GM23338 (cell line): ENCODE measurements around the gene CST11. TPM values are rescaled to one million over a fixed set of nuclear protein-coding genes. Genes with fewer than 3 reads are reported as not detected.

ENCODE experiments used
- ATAC-seq: fragments of 200-7000 bp; cut with Tn5 transposase; 3 replicates; pipeline ENCODE4 v1.9.1; 2020
- DNase-seq: peaks from one replicate; pipeline ENCODE4 v3.0.0-alpha.2; 2015; ENCODE audit warnings: low spot score
- H2AFZ ChIP-seq: fragments of 200-600 bp; sonication (generic); 2 replicates; pipeline ENCODE4 v1.8.0; 2016; ENCODE audit warnings: antibody characterized with exemption, mild to moderate bottlenecking, moderate library complexity
- H3F3A ChIP-seq: fragments of 200-600 bp; sonication (generic); replicated peaks from 2 replicates; pipeline ENCODE4 v1.8.0; 2017; ENCODE audit warnings: antibody characterized with exemption, mixed run types, low read depth
- H3K27ac ChIP-seq: fragments of 200-600 bp; sonication (generic); 2 replicates; pipeline ENCODE4 v1.6.1; 2016; ENCODE audit warnings: low read depth
- H3K27me3 ChIP-seq: fragments of 200-600 bp; sonication (generic); 2 replicates; pipeline ENCODE4 v1.8.0; 2016; ENCODE audit warnings: mild to moderate bottlenecking, mixed run types, moderate library complexity; ENCODE audit not compliant: insufficient read depth
- H3K36me3 ChIP-seq: fragments of 200-600 bp; sonication (generic); 2 replicates; pipeline ENCODE4 v1.8.0; 2016; ENCODE audit warnings: mild to moderate bottlenecking; ENCODE audit not compliant: insufficient read depth
- H3K4me1 ChIP-seq: fragments of 200-600 bp; sonication (generic); 2 replicates; pipeline ENCODE4 v1.8.0; 2016; ENCODE audit warnings: mild to moderate bottlenecking, moderate library complexity; ENCODE audit not compliant: insufficient read depth
- H3K4me2 ChIP-seq: fragments of 200-600 bp; sonication (generic); 2 replicates; pipeline ENCODE4 v1.7.1; 2017; ENCODE audit warnings: mixed run types
- H3K4me3 ChIP-seq: fragments of 200-600 bp; sonication (generic); 2 replicates; pipeline ENCODE4 v1.6.1; 2016; ENCODE audit warnings: mixed run types
- H3K79me2 ChIP-seq: fragments of 200-600 bp; sonication (generic); replicated peaks from 2 replicates; pipeline ENCODE4 v1.8.0; 2017; ENCODE audit warnings: mild to moderate bottlenecking; ENCODE audit not compliant: insufficient read depth
- H3K9me2 ChIP-seq: fragments of 200-600 bp; sonication (generic); 2 replicates; pipeline ENCODE4 v1.8.0; 2017; ENCODE audit not compliant: insufficient read depth
- H4K20me1 ChIP-seq: fragments of 200-600 bp; sonication (generic); replicated peaks from 2 replicates; pipeline ENCODE4 v1.8.0; 2017; ENCODE audit warnings: mild to moderate bottlenecking; ENCODE audit not compliant: insufficient read depth
- H3K27ac Mint-ChIP-seq: 2 replicates; pipeline ENCODE4 v1.8.0; 2020; ENCODE audit warnings: inconsistent platforms, mild to moderate bottlenecking, moderate library complexity, mixed read lengths
- H3K27me3 Mint-ChIP-seq: 3 replicates; pipeline ENCODE4 v1.8.0; 2022; ENCODE audit warnings: low read depth, mild to moderate bottlenecking, moderate library complexity, mixed read lengths, inconsistent platforms; ENCODE audit not compliant: insufficient read depth, poor library complexity
- H3K36me3 Mint-ChIP-seq: 3 replicates; pipeline ENCODE4 v1.8.0; 2021; ENCODE audit warnings: low read depth, mild to moderate bottlenecking, inconsistent platforms, moderate library complexity, mixed read lengths
- H3K4me1 Mint-ChIP-seq: 3 replicates; pipeline ENCODE4 v1.8.0; 2020; ENCODE audit warnings: mild to moderate bottlenecking, inconsistent platforms, mixed read lengths
- H3K4me3 Mint-ChIP-seq: 3 replicates; pipeline ENCODE4 v1.8.0; 2021; ENCODE audit warnings: moderate library complexity, mild to moderate bottlenecking, inconsistent platforms, mixed read lengths
- H3K9me3 Mint-ChIP-seq: 3 replicates; pipeline ENCODE4 v1.8.0; 2020; ENCODE audit warnings: moderate library complexity, mild to moderate bottlenecking, inconsistent platforms, mixed read lengths
- CREB1 ChIP-seq: fragments of 250-450 bp; sonication (Bioruptor Pico); IDR thresholded peaks from 2 replicates; pipeline ENCODE4 v1.5.0; 2020; ENCODE audit warnings: low read depth, mild to moderate bottlenecking, moderate library complexity
- EZH2phosphoT487 ChIP-seq: fragments of 200-600 bp; sonication (generic); IDR thresholded peaks from one replicate; pipeline ENCODE4 v1.8.1; 2018; ENCODE audit warnings: antibody characterized with exemption; ENCODE audit not compliant: unreplicated experiment
- NANOG ChIP-seq: IDR thresholded peaks from 2 replicates; pipeline ENCODE4 v1.6.1; 2016; ENCODE audit warnings: antibody characterized with exemption, borderline replicate concordance
- polyA plus RNA-seq: library from polyadenylated mRNA; unstranded; fragments of >200 nt; fragmentation: Nextera tagmentation; extraction: Ambion mirVana; gene quantifications from 2 replicates; pipeline ENCODE4 v1.2.1, GENCODE V29; 2016
- total RNA-seq: library from RNA; depleted of rRNA; stranded (reverse); fragments of >200 nt; shearing (Covaris generic); gene quantifications from 2 replicates; pipeline ENCODE4 v1.2.3, GENCODE V29; 2014
- TF ChIP-seq, protein P1 (sequence below): IDR thresholded peaks from one replicate; pipeline ENCODE4 v1.6.1; 2018; ENCODE audit warnings: antibody characterized with exemption; ENCODE audit not compliant: unreplicated experiment
- TF ChIP-seq, protein P2 (sequence below), 2 experiments: fragments of 200-600 bp in 1 of 2; sonication (generic) in 1 of 2; conservative IDR thresholded peaks; 2 replicates each; pipeline versions ENCODE4 v1.5.1 to v1.6.1; 2016 to 2017; ENCODE audit warnings: antibody characterized with exemption in 2 of 2, low read depth in 2 of 2, mild to moderate bottlenecking in 2 of 2, moderate library complexity in 1 of 2
- TF ChIP-seq, protein P3 (sequence below): fragments of 250-450 bp; sonication (Bioruptor Pico); IDR thresholded peaks from 2 replicates; pipeline ENCODE4 v1.5.0; 2020; ENCODE audit warnings: mild to moderate bottlenecking, moderate library complexity

CST11 gene
- total and polyA plus RNA-seq, 2 experiments from 2014 or later: not detected

DNA sequence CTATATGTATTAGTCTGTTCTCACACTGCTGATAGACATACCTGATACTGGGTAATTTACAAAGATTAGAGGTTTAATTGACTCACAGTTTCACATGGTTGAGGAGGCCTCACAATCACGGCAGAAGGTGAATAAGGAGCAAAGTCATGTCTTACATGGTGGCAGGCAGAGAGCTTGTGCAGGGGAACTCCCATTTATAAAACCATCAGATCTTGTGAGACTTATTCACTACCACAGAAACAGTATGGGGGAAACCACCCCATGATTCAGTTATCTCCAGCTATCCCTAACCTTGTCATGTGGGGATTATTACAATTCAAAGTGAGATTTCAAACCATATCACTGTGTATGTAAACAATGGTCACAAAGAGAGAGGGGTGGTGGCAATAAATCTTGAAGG is 44.9 kb upstream of the CST11 start:
- TF ChIP-seq, protein P1, sequence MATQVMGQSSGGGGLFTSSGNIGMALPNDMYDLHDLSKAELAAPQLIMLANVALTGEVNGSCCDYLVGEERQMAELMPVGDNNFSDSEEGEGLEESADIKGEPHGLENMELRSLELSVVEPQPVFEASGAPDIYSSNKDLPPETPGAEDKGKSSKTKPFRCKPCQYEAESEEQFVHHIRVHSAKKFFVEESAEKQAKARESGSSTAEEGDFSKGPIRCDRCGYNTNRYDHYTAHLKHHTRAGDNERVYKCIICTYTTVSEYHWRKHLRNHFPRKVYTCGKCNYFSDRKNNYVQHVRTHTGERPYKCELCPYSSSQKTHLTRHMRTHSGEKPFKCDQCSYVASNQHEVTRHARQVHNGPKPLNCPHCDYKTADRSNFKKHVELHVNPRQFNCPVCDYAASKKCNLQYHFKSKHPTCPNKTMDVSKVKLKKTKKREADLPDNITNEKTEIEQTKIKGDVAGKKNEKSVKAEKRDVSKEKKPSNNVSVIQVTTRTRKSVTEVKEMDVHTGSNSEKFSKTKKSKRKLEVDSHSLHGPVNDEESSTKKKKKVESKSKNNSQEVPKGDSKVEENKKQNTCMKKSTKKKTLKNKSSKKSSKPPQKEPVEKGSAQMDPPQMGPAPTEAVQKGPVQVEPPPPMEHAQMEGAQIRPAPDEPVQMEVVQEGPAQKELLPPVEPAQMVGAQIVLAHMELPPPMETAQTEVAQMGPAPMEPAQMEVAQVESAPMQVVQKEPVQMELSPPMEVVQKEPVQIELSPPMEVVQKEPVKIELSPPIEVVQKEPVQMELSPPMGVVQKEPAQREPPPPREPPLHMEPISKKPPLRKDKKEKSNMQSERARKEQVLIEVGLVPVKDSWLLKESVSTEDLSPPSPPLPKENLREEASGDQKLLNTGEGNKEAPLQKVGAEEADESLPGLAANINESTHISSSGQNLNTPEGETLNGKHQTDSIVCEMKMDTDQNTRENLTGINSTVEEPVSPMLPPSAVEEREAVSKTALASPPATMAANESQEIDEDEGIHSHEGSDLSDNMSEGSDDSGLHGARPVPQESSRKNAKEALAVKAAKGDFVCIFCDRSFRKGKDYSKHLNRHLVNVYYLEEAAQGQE: no peak
- TF ChIP-seq EZH2phosphoT487 (no peak), CREB1 (CRISPR knock-in tag) (no peak), NANOG (no peak)
- TF ChIP-seq, protein P2, sequence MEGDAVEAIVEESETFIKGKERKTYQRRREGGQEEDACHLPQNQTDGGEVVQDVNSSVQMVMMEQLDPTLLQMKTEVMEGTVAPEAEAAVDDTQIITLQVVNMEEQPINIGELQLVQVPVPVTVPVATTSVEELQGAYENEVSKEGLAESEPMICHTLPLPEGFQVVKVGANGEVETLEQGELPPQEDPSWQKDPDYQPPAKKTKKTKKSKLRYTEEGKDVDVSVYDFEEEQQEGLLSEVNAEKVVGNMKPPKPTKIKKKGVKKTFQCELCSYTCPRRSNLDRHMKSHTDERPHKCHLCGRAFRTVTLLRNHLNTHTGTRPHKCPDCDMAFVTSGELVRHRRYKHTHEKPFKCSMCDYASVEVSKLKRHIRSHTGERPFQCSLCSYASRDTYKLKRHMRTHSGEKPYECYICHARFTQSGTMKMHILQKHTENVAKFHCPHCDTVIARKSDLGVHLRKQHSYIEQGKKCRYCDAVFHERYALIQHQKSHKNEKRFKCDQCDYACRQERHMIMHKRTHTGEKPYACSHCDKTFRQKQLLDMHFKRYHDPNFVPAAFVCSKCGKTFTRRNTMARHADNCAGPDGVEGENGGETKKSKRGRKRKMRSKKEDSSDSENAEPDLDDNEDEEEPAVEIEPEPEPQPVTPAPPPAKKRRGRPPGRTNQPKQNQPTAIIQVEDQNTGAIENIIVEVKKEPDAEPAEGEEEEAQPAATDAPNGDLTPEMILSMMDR (conservative IDR thresholded peaks at IDR 0.05; ENCODE audit: low read depth in 2 of 2): no peak
- TF ChIP-seq, protein P3, sequence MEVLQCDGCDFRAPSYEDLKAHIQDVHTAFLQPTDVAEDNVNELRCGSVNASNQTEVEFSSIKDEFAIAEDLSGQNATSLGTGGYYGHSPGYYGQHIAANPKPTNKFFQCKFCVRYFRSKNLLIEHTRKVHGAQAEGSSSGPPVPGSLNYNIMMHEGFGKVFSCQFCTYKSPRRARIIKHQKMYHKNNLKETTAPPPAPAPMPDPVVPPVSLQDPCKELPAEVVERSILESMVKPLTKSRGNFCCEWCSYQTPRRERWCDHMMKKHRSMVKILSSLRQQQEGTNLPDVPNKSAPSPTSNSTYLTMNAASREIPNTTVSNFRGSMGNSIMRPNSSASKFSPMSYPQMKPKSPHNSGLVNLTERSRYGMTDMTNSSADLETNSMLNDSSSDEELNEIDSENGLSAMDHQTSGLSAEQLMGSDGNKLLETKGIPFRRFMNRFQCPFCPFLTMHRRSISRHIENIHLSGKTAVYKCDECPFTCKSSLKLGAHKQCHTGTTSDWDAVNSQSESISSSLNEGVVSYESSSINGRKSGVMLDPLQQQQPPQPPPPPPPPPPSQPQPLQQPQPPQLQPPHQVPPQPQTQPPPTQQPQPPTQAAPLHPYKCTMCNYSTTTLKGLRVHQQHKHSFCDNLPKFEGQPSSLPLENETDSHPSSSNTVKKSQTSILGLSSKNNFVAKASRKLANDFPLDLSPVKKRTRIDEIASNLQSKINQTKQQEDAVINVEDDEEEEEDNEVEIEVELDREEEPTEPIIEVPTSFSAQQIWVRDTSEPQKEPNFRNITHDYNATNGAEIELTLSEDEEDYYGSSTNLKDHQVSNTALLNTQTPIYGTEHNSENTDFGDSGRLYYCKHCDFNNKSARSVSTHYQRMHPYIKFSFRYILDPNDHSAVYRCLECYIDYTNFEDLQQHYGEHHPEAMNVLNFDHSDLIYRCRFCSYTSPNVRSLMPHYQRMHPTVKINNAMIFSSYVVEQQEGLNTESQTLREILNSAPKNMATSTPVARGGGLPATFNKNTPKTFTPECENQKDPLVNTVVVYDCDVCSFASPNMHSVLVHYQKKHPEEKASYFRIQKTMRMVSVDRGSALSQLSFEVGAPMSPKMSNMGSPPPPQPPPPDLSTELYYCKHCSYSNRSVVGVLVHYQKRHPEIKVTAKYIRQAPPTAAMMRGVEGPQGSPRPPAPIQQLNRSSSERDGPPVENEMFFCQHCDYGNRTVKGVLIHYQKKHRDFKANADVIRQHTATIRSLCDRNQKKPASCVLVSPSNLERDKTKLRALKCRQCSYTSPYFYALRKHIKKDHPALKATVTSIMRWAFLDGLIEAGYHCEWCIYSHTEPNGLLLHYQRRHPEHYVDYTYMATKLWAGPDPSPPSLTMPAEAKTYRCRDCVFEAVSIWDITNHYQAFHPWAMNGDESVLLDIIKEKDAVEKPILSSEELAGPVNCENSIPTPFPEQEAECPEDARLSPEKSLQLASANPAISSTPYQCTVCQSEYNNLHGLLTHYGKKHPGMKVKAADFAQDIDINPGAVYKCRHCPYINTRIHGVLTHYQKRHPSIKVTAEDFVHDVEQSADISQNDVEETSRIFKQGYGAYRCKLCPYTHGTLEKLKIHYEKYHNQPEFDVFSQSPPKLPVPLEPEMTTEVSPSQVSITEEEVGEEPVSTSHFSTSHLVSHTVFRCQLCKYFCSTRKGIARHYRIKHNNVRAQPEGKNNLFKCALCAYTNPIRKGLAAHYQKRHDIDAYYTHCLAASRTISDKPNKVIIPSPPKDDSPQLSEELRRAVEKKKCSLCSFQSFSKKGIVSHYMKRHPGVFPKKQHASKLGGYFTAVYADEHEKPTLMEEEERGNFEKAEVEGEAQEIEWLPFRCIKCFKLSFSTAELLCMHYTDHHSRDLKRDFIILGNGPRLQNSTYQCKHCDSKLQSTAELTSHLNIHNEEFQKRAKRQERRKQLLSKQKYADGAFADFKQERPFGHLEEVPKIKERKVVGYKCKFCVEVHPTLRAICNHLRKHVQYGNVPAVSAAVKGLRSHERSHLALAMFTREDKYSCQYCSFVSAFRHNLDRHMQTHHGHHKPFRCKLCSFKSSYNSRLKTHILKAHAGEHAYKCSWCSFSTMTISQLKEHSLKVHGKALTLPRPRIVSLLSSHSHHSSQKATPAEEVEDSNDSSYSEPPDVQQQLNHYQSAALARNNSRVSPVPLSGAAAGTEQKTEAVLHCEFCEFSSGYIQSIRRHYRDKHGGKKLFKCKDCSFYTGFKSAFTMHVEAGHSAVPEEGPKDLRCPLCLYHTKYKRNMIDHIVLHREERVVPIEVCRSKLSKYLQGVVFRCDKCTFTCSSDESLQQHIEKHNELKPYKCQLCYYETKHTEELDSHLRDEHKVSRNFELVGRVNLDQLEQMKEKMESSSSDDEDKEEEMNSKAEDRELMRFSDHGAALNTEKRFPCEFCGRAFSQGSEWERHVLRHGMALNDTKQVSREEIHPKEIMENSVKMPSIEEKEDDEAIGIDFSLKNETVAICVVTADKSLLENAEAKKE: no peak
- H3K9me3 Mint-ChIP-seq: peaks cover 26% of the 10 kb centered on the region
- H3K4me3 Mint-ChIP-seq: no peak overlapping the region
- no peak overlapping the region for H3K27ac Mint-ChIP-seq
- no peaks in the 10 kb centered on the region; the same call in 2 of the 3 replicates for H3K4me1 Mint-ChIP-seq
- H3K4me3 ChIP-seq: no peak overlapping the region
- ATAC-seq: no peak
- H3K36me3 ChIP-seq: no peaks in the 10 kb centered on the region; the same call in none of the 2 replicates
- H3K9me2 ChIP-seq: peaks cover 13% of the 10 kb centered on the region; the same call in 1 of the 2 replicates
- no peaks in the 10 kb centered on the region for H3K27me3 ChIP-seq
- no peaks in the 10 kb centered on the region for H4K20me1 ChIP-seq
- no peak overlapping the region for H2AFZ ChIP-seq
- H3K79me2 ChIP-seq: no peaks in the 10 kb centered on the region
- no peak for DNase-seq
- H3F3A ChIP-seq: no peaks in the 10 kb centered on the region
- no peak overlapping the region for H3K27ac ChIP-seq
- no peaks in the 10 kb centered on the region for H3K4me1 ChIP-seq
- peaks cover 20% of the 10 kb centered on the region for H3K36me3 Mint-ChIP-seq
- H3K27me3 Mint-ChIP-seq: peaks cover 3% of the 10 kb centered on the region
- no peak overlapping the region for H3K4me2 ChIP-seq
